ENCODE results near the gene IFI16.
"Not testable (repeated sequence)": the region's sequence is repeated elsewhere in the genome, so short reads cannot be mapped to it uniquely, and the experiment has no call there.

IFI16 gene

GRCh38 chr1:159009704-159010361, at the start of gene IFI16:
IFI16 (plus strand) TSS chr1:159009907; CDS start chr1:159014681, 4,774 bp downstream.
- peak; percentile 93 for DNase-seq (ENCODE audit: low spot score)

DNA sequence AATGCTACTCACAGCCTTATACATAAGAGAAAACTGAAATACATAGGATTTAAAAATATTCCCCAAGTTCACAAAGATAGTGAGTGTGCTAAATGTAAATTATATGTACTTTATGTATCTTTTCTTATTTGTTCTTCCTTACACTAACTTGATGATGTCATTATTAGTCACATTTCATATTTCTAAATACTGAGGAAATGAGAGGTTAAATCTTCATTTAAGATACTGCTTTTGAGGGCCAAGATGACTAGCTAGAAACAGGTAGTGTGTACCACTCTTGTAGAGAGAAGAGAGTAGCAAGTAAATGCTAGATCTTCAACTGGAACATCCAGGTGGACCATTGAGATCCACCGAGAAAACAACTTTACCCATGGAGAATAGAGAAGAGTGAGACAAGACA, 48.5 kb upstream of the IFI16 start:
- no peak for DNase-seq (ENCODE audit: low spot score)

DNA sequence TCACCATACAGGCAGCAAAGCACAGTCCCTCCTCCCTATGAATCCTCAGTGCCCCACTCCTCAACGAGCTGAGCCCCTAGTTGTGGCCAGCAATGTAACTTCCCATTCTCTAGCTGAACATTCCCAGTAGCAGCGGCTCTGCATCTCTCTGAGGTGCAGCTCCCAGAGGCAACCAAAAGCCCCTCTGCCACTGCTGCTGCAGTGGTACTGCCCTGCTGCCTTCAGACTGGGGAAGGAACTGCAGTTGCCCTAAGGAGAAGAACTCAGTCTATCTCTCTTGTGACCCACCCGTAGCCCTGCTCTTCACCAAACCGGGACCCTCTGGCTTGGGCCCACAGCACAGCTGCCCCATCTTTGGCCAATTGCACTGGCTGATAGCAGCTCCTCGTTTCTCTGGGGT, 46.7 kb upstream of the IFI16 start:
- DNase-seq (ENCODE audit: low spot score), result no peak

GRCh38 chr1:158969166-158969565, 40.5 kb upstream of the IFI16 start:
- DNase-seq (ENCODE audit: low spot score), result peak; percentile 70

GRCh38 chr1:158969855-158970254, 39.9 kb upstream of the IFI16 start:
- peak; percentile 12 for DNase-seq (ENCODE audit: low spot score)

DNA sequence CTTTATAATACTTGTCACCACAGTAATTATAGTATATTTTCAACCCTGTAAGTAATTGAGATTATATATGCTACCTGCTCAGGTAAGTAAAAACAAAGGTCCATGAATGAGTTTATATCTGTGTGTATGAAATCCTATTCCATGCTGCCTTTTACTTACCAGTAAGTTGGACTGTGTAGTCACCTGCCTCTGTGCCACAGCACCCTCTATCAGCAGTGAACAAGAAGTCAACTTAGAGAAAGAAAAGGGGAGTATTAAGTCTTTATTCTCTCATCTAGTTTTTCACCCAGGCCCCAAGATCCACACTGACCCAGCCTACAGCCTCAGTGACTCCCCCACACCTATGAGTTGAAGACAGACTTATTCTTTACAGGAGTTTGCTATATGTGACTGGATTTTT, 36.9 kb upstream of the IFI16 start:
- no peak for DNase-seq (ENCODE audit: low spot score)

- DNase-seq (ENCODE audit: low spot score), result no peak
These were observed 33.5 kb upstream of the IFI16 start for GRCh38 chr1:158976219-158976618.

GRCh38 chr1:158978730-158979129, 31.0 kb upstream of the IFI16 start:
- DNase-seq (ENCODE audit: low spot score), result no peak

DNA sequence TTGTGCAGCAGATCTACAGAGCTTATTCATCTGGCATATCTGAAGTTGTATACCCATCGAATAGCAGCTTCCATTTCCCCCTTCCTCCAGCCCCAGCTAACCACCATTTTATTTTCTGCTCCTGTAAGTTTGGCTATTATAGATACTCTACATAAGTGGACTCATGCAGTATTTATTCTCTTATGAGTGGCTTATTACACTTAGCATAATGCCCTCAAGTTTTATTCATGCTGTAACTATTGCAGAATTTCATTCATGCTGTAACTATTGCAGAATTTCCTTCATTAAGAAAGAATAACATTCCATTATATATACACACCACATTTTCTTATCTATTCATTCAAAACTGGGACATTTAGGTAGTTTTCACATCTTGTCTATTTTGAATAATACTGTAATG, 30.5 kb upstream of the IFI16 start:
- DNase-seq (ENCODE audit: low spot score), result no peak

DNA sequence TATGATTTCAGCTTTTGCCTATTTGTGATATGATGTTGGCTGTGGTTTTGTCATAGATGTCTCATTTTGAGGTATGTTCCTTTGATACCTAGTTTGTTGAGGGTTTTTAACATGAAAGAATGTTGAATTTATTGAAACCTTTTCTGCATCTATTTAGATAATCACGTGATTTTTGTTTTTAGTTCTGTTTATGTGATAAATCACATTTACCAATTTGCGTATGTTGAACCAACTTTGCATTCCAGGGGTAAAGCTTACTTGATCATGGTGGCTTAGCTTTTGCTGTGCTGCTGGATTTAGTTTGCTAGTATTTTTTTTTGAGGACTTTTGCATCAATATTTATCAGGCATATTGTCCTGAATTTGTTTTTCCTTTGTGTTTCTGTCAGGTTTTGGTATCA, 26.5 kb upstream of the IFI16 start:
- DNase-seq (ENCODE audit: low spot score), result no peak

- DNase-seq (ENCODE audit: low spot score), result no peak
These were observed 25.3 kb upstream of the IFI16 start for GRCh38 chr1:158984386-158984785.

- no peak for DNase-seq (ENCODE audit: low spot score)
These were observed 20.3 kb upstream of the IFI16 start for GRCh38 chr1:158989424-158989823.

DNA sequence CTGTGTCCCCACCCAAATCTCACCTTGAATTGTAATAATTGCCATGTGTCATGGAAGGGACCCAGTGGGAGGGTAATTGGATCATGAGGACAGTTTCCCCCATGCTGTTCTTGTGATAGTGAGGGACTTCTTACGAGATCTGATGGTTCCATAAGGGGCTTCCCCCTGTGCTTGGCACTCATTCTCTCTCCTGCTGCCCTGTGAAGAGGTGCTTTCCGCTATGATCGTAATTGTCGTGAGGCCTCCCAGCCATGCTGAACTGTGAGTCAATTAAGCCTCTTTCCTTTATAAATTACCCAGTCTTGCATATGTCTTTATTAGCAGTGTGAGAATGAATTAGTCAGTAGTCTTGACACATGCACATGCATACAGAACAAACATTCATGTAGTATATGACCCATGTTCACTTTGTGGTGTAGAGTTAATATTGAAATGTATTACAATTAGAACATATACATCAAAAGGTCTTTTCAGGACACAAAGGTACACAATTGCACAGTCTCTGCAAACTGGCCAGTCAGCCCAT, 16.9 kb upstream of the IFI16 start:
- DNase-seq (ENCODE audit: low spot score), result no peak

- DNase-seq (ENCODE audit: low spot score), result no peak
These were observed 12.7 kb upstream of the IFI16 start for GRCh38 chr1:158996998-158997397.

- no peak for DNase-seq (ENCODE audit: low spot score)
These were observed 11.5 kb upstream of the IFI16 start for GRCh38 chr1:158998037-158998780.

DNA sequence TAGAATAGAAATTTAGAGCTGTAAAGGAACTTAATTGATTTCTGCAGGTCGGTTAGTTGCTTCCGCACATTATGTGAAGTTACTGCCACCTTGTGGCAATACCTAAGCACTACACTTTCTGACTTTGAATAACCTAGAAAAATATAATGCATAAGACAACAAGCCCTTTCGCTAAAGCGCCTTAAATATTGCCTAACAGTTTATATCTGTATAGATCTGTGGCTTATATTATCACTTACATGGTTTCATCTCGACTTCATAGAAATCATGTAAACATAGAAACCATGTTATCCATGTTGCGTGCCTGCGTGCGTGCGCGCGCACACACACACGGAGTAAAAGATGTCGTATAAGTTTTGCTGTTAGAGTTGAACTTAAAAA, 10.9 kb upstream of the IFI16 start:
- DNase-seq (ENCODE audit: low spot score), result peak; percentile 74

- no peak for DNase-seq (ENCODE audit: low spot score)
These were observed 10.2 kb upstream of the IFI16 start for GRCh38 chr1:158999316-159000069.

GRCh38 chr1:159000070-159000409, 9.7 kb upstream of the IFI16 start:
- no peak for DNase-seq (ENCODE audit: low spot score)

- no peak for DNase-seq (ENCODE audit: low spot score)
These were observed 9.1 kb upstream of the IFI16 start for GRCh38 chr1:159000625-159001024.

DNA sequence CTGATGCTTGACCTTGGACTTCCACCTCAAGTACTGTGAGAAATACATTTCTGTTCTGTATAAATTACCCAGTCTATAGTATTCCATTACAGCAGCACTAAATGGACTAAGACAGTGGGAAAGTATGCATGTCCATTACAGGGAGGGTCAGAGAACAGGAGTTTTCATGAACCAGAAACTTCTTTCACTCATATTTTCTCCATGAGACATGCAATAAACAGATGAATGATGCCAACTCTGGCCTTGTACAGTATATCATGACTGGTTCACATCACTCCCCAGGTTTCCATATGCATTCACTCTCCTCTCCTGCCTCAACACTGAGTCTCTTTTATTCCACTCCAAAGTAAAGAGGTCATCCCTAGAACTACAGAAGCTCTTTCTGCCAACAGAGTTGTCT, 4.5 kb upstream of the IFI16 start:
- DNase-seq (ENCODE audit: low spot score), result no peak

GRCh38 chr1:159005676-159006075, 4.0 kb upstream of the IFI16 start:
- DNase-seq (ENCODE audit: low spot score), result no peak

GRCh38 chr1:159006210-159006807, 3.4 kb upstream of the IFI16 start:
- not testable (repeated sequence) for DNase-seq (ENCODE audit: low spot score)

DNA sequence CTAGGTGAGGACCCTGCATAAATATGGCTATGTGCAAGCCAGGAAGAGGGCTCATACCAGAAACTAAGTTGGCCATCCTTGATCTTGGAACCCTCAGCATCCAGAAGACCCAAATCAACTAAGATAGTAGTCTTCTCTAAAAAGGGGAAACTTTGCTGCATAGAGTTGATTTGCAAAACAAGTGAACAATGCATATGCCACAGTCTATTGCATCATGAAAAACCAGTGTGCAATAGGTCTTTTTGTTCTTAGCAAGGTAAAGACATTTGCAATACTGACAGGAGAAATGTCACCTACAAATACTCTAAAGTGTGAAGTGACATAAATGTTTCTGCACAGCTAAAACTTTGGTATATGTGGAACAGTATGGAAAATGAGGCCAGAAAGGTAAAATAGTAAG, 2.0 kb upstream of the IFI16 start:
- DNase-seq (ENCODE audit: low spot score), result no peak
